Gastroesophageal sphincter (tissue), 3 donors: Measurements from ENCODE around the gene HTR3E.

Source experiments
- CTCF ChIP-seq, 4 experiments: fragments of 200-600 bp in 2 of 4; fragments of 450-650 bp in 2 of 4; sonication (generic) in 1 of 4; IDR thresholded peaks; one replicate each; pipeline ENCODE4 v1.5.1; 2017 to 2019; ENCODE audit warnings: antibody characterized with exemption in 4 of 4, mild to moderate bottlenecking in 2 of 4, moderate library complexity in 2 of 4
- POLR2A ChIP-seq, 2 donors: fragments of 450-650 bp; IDR thresholded peaks; one replicate each; pipeline ENCODE4 v1.6.1; 2017; ENCODE audit warnings: antibody characterized with exemption in 2 of 2, mild to moderate bottlenecking in 2 of 2, moderate library complexity in 1 of 2
- POLR2AphosphoS5 ChIP-seq: sonication (generic); formaldehyde crosslinking; IDR thresholded peaks from one replicate; pipeline ENCODE4 v1.6.1; 2017; ENCODE audit warnings: antibody characterized with exemption

GRCh38 chr3:184126006-184126405 is 29.1 kb downstream of the HTR3E start:
- TF ChIP-seq CTCF (IDR thresholded peaks at IDR 0.05) = no peak
- no peak for TF ChIP-seq POLR2A (IDR thresholded peaks at IDR 0.05)
- TF ChIP-seq POLR2AphosphoS5 = no peak
